Measurements from ENCODE around the gene TASP1. TPM values are rescaled to one million over a fixed set of nuclear protein-coding genes. Genes with fewer than 3 reads are reported as not detected.

Gene TASP1
- total and polyA plus RNA-seq, 2 donors from 2014 or later = 6.0 to 22.7 TPM

- TF ChIP-seq CTCF (IDR thresholded peaks at IDR 0.05; ENCODE audit: borderline replicate concordance, extremely low read depth, insufficient read depth) = no peak
- Histone ChIP-seq H3K9me3 (ENCODE audit: control insufficient read depth in 2 of 3, insufficient read depth in 1 of 3, low read length in 3 of 3) (no peaks in the 10 kb centered on the region), H3K4me1 (ENCODE audit: control insufficient read depth in 2 of 3, insufficient read depth in 2 of 3, low read depth in 1 of 3, low read length in 3 of 3) (no peaks in the 10 kb centered on the region), H3K27ac (ENCODE audit: low read depth in 2 of 2, low read length in 2 of 2) (no peak overlapping the region), H3K27me3 (ENCODE audit: control insufficient read depth, insufficient read depth, low read length) (no peaks in the 10 kb centered on the region), H3K4me3 (ENCODE audit: low read length in 3 of 3) (no peak overlapping the region), H3K36me3 (ENCODE audit: control insufficient read depth in 2 of 3, insufficient read depth in 3 of 3, low read length in 3 of 3) (peaks cover 0 to 4% (median 0%) of the 10 kb centered on the region in 3 donors), H3K9ac (ENCODE audit: low read length in 3 of 3) (no peak overlapping the region)
- FAIRE-seq = no peak
- intact Hi-C loops (cut with DNase I) = no loop called here
- DNase-seq = no peak
These were observed 122.8 kb downstream of the TASP1 start for GRCh38 chr20:13515796-13516558.

GRCh38 chr20:13515291-13515690, 123.4 kb downstream of the TASP1 start:
- no peaks in the 10 kb centered on the region for H3K27me3 ChIP-seq (ENCODE audit: control insufficient read depth, insufficient read depth, low read length)
- intact Hi-C loops (cut with DNase I) = no loop called here
- peaks cover 0 to 4% (median 0%) of the 10 kb centered on the region in 3 donors for H3K36me3 ChIP-seq (ENCODE audit: control insufficient read depth in 2 of 3, insufficient read depth in 3 of 3, low read length in 3 of 3)
- H3K9me3 ChIP-seq (ENCODE audit: control insufficient read depth in 2 of 3, insufficient read depth in 1 of 3, low read length in 3 of 3) = no peaks in the 10 kb centered on the region
- H3K4me3 ChIP-seq (ENCODE audit: low read length in 3 of 3) = no peak overlapping the region
- no peak for TF ChIP-seq CTCF (IDR thresholded peaks at IDR 0.05; ENCODE audit: borderline replicate concordance, extremely low read depth, insufficient read depth)
- no peak overlapping the region for H3K9ac ChIP-seq (ENCODE audit: low read length in 3 of 3)
- FAIRE-seq (no peak), DNase-seq (no peak)
- no peak overlapping the region for H3K27ac ChIP-seq (ENCODE audit: low read depth in 2 of 2, low read length in 2 of 2)
- H3K4me1 ChIP-seq (ENCODE audit: control insufficient read depth in 2 of 3, insufficient read depth in 2 of 3, low read depth in 1 of 3, low read length in 3 of 3) = no peaks in the 10 kb centered on the region

GRCh38 chr20:13510837-13511488, 127.8 kb downstream of the TASP1 start:
- peaks cover 0 to 9% (median 0%) of the 10 kb centered on the region in 3 donors for H3K9me3 ChIP-seq (ENCODE audit: control insufficient read depth in 2 of 3, insufficient read depth in 1 of 3, low read length in 3 of 3)
- no peak for FAIRE-seq
- no peaks in the 10 kb centered on the region for H3K4me1 ChIP-seq (ENCODE audit: control insufficient read depth in 2 of 3, insufficient read depth in 2 of 3, low read depth in 1 of 3, low read length in 3 of 3)
- H3K27me3 ChIP-seq (ENCODE audit: control insufficient read depth, insufficient read depth, low read length) = no peaks in the 10 kb centered on the region
- no peak overlapping the region for H3K27ac ChIP-seq (ENCODE audit: low read depth in 2 of 2, low read length in 2 of 2)
- no peak for DNase-seq
- peaks cover 0 to 2% (median 0%) of the 10 kb centered on the region in 3 donors for H3K36me3 ChIP-seq (ENCODE audit: control insufficient read depth in 2 of 3, insufficient read depth in 3 of 3, low read length in 3 of 3)
- TF ChIP-seq CTCF (IDR thresholded peaks at IDR 0.05; ENCODE audit: borderline replicate concordance, extremely low read depth, insufficient read depth) = no peak
- intact Hi-C loops (cut with DNase I) = no loop called here
- H3K9ac ChIP-seq (ENCODE audit: low read length in 3 of 3) = no peak overlapping the region
- no peak overlapping the region for H3K4me3 ChIP-seq (ENCODE audit: low read length in 3 of 3)

All from kidney (tissue), 14 donors.